NB4 (cell line): Measurements from ENCODE around the gene CAB39.
"Not testable (repeated sequence)": the region's sequence is repeated elsewhere in the genome, so short reads cannot be mapped to it uniquely, and the experiment has no call there.

ENCODE experiments used
- DNase-seq: peaks from one replicate; pipeline ENCODE4 v3.0.0; 2010; ENCODE audit warnings: low read depth
- H3K4me3 ChIP-seq: one replicate; pipeline ENCODE4 v1.5.1; 2011; ENCODE audit warnings: mild to moderate bottlenecking, low read depth, low read length, moderate library complexity
- MYC ChIP-seq: IDR thresholded peaks from 2 replicates; pipeline ENCODE4 v1.6.1; 2011; ENCODE audit warnings: low read depth, low read length
- POLR2A ChIP-seq: IDR thresholded peaks from 2 replicates; pipeline ENCODE4 v1.6.1; 2011; ENCODE audit warnings: mild to moderate bottlenecking; ENCODE audit not compliant: insufficient read length; ENCODE audit errors: extremely low read depth
- TF ChIP-seq, protein P1 (sequence below): IDR thresholded peaks from 2 replicates; pipeline ENCODE4 v1.6.1; 2011; ENCODE audit warnings: low read depth, low read length
- TF ChIP-seq, protein P2 (sequence below): IDR thresholded peaks from one replicate; pipeline ENCODE4 v1.5.1; 2012; ENCODE audit warnings: low read depth, low read length

The CAB39 gene

DNA sequence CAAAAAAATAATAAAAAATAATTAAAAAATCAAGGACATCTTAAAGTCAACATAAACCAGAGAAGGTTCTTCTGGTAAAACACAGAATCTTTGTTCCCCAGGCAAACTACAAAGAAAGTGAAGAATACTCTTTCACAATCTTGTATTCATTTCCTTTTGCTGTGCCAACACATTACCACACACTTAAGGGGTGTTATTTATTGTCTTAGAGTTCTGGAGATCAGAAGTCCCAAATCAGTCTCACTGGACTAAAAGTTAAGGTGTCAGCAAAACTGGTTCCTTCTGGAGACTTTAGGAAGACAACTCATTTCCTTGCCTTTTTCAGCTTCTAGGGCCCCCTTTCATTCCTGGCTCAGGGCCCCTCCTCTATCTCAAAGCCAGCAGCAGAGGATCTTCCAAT, 12.2 kb upstream of the CAB39 start:
- peak; percentile 61 for DNase-seq
- H3K4me3 ChIP-seq, result no peak overlapping the region
- TF ChIP-seq MYC (no peak), POLR2A (no peak)
- TF ChIP-seq, protein P1, sequence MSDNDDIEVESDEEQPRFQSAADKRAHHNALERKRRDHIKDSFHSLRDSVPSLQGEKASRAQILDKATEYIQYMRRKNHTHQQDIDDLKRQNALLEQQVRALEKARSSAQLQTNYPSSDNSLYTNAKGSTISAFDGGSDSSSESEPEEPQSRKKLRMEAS, result no peak
- TF ChIP-seq, protein P2, sequence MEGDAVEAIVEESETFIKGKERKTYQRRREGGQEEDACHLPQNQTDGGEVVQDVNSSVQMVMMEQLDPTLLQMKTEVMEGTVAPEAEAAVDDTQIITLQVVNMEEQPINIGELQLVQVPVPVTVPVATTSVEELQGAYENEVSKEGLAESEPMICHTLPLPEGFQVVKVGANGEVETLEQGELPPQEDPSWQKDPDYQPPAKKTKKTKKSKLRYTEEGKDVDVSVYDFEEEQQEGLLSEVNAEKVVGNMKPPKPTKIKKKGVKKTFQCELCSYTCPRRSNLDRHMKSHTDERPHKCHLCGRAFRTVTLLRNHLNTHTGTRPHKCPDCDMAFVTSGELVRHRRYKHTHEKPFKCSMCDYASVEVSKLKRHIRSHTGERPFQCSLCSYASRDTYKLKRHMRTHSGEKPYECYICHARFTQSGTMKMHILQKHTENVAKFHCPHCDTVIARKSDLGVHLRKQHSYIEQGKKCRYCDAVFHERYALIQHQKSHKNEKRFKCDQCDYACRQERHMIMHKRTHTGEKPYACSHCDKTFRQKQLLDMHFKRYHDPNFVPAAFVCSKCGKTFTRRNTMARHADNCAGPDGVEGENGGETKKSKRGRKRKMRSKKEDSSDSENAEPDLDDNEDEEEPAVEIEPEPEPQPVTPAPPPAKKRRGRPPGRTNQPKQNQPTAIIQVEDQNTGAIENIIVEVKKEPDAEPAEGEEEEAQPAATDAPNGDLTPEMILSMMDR, result no peak

DNA sequence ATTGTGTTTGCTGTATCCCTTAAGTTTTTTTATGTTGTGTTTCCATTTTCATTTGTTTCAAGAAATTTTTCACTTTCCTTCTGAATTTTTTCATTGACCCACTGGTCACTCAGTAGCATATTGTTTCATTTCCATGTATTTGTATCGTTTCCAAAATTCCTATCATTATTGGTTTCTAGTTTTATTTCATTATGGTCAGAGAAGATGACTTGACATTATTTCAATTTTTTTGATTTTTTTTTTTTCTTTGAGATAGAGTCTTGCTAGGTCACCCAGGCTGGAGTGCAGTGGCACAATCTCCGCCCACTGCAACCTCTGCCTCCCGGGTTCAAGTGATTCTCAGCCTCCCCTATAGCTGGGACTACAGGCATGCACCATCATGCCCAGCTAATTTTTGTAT, 11.3 kb upstream of the CAB39 start:
- TF ChIP-seq, protein P2, result no peak
- no peak for TF ChIP-seq POLR2A
- TF ChIP-seq, protein P1, result no peak
- no peak for TF ChIP-seq MYC
- H3K4me3 ChIP-seq, result no peak overlapping the region
- DNase-seq, result no peak

DNA sequence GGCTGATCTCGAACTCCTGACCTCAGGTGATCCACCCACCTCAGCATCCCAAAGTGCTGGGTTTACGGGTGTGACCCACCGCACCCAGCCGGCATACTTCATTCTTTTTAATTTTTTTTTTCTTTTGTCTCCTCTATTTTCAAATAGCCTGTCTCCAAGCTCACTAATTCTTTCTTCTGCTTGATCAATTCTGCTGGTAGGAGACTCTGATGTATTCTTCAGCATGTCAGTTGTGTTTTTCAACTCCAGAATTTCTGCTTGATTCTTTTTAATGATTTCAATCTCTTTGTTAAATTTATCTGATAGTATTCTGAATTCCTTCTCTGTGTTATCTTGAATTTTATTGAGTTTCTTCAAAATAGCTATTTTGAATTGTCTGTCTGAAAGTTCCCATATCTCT, 10.2 kb upstream of the CAB39 start:
- DNase-seq, H3K4me3 ChIP-seq: not testable (repeated sequence)

DNA sequence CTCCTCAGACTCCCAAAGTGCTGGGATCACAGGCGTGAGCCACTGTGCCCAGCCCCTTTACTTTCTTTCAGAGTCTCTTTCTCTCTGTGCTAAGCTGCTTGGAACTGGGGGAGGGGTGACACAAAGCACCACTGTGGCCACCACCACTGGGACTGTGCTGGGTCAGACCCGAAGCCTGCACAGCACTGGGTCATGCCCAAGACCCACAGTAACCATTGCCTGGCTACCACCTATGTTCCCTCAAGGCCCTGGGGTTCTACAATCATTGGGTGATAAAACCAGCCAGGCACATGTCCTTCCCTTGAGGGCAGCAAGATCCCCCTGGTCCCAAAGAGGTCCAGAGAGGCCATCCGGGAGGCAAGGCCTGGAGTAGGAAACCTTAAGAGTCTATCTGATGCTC, 9.1 kb upstream of the CAB39 start:
- DNase-seq, result no peak
- H3K4me3 ChIP-seq, result no peak overlapping the region
- TF ChIP-seq POLR2A, result no peak
- TF ChIP-seq, protein P2, result no peak
- TF ChIP-seq, protein P1, result no peak
- TF ChIP-seq MYC, result no peak

DNA sequence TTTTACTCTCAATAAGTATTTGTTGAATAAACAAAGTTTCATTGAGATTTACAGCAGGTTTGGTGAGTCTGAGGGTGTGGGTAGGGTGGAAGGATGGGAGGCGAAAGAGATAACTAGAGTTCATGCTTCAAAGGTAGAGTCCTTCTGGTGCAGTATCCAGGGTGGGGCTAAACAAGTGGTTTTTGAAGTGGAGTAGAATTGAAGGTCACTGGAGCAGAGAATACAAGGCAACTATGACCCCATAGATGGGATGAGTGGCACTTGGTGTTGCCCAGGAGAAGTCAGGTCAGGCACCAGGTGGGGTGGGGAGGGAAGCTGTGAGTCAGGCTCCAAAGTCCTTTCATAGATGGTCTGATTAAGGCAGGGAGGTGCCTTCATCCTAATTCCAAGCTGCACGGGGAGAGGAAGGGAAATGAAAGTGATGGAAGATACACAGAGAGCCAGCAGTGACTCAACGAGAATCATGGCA, 6.6 kb upstream of the CAB39 start:
- DNase-seq, result no peak
- H3K4me3 ChIP-seq, result no peak overlapping the region
- TF ChIP-seq, protein P1, result no peak
- no peak for TF ChIP-seq POLR2A
- no peak for TF ChIP-seq MYC
- TF ChIP-seq, protein P2, result no peak

DNA sequence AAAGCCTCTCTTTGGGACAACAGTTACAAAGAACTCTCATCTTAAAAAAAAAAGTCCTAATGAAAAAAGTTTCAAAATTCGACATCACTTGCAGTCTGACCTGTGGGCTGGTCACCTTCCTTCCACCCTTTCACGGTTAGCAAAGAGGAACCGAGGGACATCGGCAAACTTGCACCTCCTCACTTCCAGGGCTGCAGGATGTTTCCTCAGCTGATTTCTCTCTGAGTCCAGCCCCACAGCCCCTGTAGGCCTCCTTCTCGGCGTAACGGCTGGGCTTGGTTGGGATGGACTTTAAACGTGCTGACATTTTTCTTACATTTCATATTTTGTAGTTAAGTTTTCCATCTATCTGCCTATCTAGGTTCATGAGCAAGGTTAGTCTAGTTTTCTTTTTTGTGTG, 5.7 kb upstream of the CAB39 start:
- TF ChIP-seq POLR2A (no peak), MYC (no peak)
- TF ChIP-seq, protein P1, result no peak
- TF ChIP-seq, protein P2, result no peak
- DNase-seq, result no peak
- H3K4me3 ChIP-seq, result no peak overlapping the region
